Measurements from ENCODE around the gene PPM1E.

DNA sequence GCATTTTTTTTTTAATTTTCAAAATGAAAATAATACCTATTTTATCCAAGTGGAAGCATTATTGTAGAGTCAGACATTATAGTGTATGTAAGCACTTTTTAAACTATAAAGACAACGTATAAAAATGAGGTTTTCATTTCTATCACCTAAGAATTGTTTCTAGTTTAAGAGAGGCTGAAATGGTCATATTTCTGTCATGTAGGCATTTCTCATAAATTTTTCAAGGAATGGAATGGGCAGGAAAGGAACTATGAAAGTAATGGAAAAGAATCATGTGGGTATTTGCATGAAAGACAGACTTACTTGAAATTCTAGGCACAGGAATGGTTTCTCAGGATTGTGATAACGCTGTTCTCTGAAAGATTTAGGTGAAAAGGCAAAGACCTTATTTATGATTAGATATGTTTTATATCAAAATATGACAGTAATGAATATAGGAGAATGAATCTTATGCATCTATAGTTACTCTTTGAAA lies 67.4 kb downstream of the PPM1E start:
- TF ChIP-seq, protein P1, sequence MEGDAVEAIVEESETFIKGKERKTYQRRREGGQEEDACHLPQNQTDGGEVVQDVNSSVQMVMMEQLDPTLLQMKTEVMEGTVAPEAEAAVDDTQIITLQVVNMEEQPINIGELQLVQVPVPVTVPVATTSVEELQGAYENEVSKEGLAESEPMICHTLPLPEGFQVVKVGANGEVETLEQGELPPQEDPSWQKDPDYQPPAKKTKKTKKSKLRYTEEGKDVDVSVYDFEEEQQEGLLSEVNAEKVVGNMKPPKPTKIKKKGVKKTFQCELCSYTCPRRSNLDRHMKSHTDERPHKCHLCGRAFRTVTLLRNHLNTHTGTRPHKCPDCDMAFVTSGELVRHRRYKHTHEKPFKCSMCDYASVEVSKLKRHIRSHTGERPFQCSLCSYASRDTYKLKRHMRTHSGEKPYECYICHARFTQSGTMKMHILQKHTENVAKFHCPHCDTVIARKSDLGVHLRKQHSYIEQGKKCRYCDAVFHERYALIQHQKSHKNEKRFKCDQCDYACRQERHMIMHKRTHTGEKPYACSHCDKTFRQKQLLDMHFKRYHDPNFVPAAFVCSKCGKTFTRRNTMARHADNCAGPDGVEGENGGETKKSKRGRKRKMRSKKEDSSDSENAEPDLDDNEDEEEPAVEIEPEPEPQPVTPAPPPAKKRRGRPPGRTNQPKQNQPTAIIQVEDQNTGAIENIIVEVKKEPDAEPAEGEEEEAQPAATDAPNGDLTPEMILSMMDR (conservative IDR thresholded peaks at IDR 0.05; ENCODE audit: low read length): no peak
- no peak for TF ChIP-seq EZH2phosphoT487 (IDR thresholded peaks at IDR 0.05; ENCODE audit: borderline replicate concordance, low read depth, low read length)
